HEK293 (cell line): ENCODE results near the gene AGT.

Experiments used
- CTCF ChIA-PET: fragments of 350-600 bp; formaldehyde crosslinking; extraction: SDS; loops from one replicate; lab custom pipeline; 2021; ENCODE audit warnings: antibody characterized with exemption; lab: Yijun Ruan, JAX
- POLR2A ChIA-PET: fragments of 300-600 bp; formaldehyde crosslinking; extraction: SDS; loops from one replicate; lab custom pipeline; 2020; ENCODE audit warnings: antibody characterized with exemption, inconsistent platforms; lab: Yijun Ruan, JAX
- H3K27ac ChIP-seq: fragments of 200-500 bp; sonication (Bioruptor generic); 2 replicates; pipeline ENCODE4 v1.5.1; 2014; ENCODE audit warnings: low read depth, low read length, control low read depth, inconsistent platforms; ENCODE audit errors: extremely low read depth
- H3K36me3 ChIP-seq, 2 experiments: fragments of 200-500 bp in 1 of 2; sonication (Bioruptor generic) in 1 of 2; 1 replicate in 1 of 2; 2 replicates in 1 of 2; pipeline ENCODE4 v1.5.1; 2014 to 2017; ENCODE audit warnings: inconsistent platforms in 2 of 2, low read length in 2 of 2; ENCODE audit not compliant: control insufficient read depth in 2 of 2, insufficient read depth in 1 of 2
- H3K4me1 ChIP-seq: fragments of 200-500 bp; sonication (Bioruptor generic); 2 replicates; pipeline ENCODE4 v1.5.1; 2014; ENCODE audit warnings: mild to moderate bottlenecking, low read length, inconsistent platforms; ENCODE audit not compliant: control insufficient read depth, insufficient read depth
- H3K4me3 ChIP-seq: 2 replicates; pipeline ENCODE4 v1.5.1; 2011; ENCODE audit warnings: low read depth, mild to moderate bottlenecking, control low read depth, low read length, moderate library complexity
- H3K9me3 ChIP-seq: fragments of 200-500 bp; sonication (Bioruptor generic); 2 replicates; pipeline ENCODE4 v1.5.1; 2014; ENCODE audit warnings: low read depth, low read length, inconsistent platforms; ENCODE audit not compliant: control insufficient read depth, insufficient read depth
- GLI2 ChIP-seq: fragments of 450-650 bp; formaldehyde crosslinking; IDR thresholded peaks from 2 replicates; pipeline ENCODE4; 2017; ENCODE audit warnings: missing biosample characterization, missing genetic modification characterization, low read depth, borderline replicate concordance
- MYNN ChIP-seq: fragments of 450-650 bp; formaldehyde crosslinking; IDR thresholded peaks from 2 replicates; pipeline ENCODE4 v1.5.1; 2016; ENCODE audit warnings: missing biosample characterization, missing genetic modification characterization, borderline replicate concordance
- SCRT2 ChIP-seq: fragments of 450-650 bp; formaldehyde crosslinking; IDR thresholded peaks from 2 replicates; pipeline ENCODE4 v1.5.1; 2016; ENCODE audit warnings: missing biosample characterization, missing genetic modification characterization
- ZBTB20 ChIP-seq: fragments of 450-650 bp; formaldehyde crosslinking; IDR thresholded peaks from 2 replicates; pipeline ENCODE4 v1.5.1; 2016; ENCODE audit warnings: missing biosample characterization, missing genetic modification characterization
- ZFHX2 ChIP-seq: fragments of 450-650 bp; formaldehyde crosslinking; conservative IDR thresholded peaks from 2 replicates; pipeline ENCODE4 v1.5.1; 2016; ENCODE audit warnings: missing biosample characterization, missing genetic modification characterization
- ZFP41 ChIP-seq: fragments of 450-650 bp; formaldehyde crosslinking; IDR thresholded peaks from 2 replicates; pipeline ENCODE4 v1.5.1; 2016; ENCODE audit warnings: missing biosample characterization, missing genetic modification characterization, borderline replicate concordance
- ZNF10 ChIP-seq: fragments of 450-650 bp; formaldehyde crosslinking; IDR thresholded peaks from 2 replicates; pipeline ENCODE4 v1.5.1; 2017; ENCODE audit warnings: missing biosample characterization, missing genetic modification characterization
- ZNF114 ChIP-seq: fragments of 450-650 bp; formaldehyde crosslinking; IDR thresholded peaks from 2 replicates; pipeline ENCODE4 v1.5.0; 2017; ENCODE audit warnings: missing biosample characterization, missing genetic modification characterization
- ZNF140 ChIP-seq: fragments of 450-650 bp; formaldehyde crosslinking; IDR thresholded peaks from 2 replicates; pipeline ENCODE4 v1.5.1; 2016; ENCODE audit warnings: missing biosample characterization, missing genetic modification characterization
- ZNF239 ChIP-seq: fragments of 450-650 bp; formaldehyde crosslinking; IDR thresholded peaks from 2 replicates; pipeline ENCODE4 v1.5.1; 2016; ENCODE audit warnings: missing biosample characterization, missing genetic modification characterization
- ZNF335 ChIP-seq: fragments of 450-650 bp; formaldehyde crosslinking; conservative IDR thresholded peaks from 2 replicates; pipeline ENCODE4 v1.5.1; 2016; ENCODE audit warnings: missing biosample characterization, missing genetic modification characterization
- ZNF354C ChIP-seq: fragments of 450-650 bp; formaldehyde crosslinking; IDR thresholded peaks from 2 replicates; pipeline ENCODE4 v1.5.1; 2016; ENCODE audit warnings: missing biosample characterization, missing genetic modification characterization, low read depth, borderline replicate concordance
- ZNF394 ChIP-seq: fragments of 450-650 bp; formaldehyde crosslinking; IDR thresholded peaks from 2 replicates; pipeline ENCODE4 v1.5.1; 2016; ENCODE audit warnings: missing biosample characterization, missing genetic modification characterization, mild to moderate bottlenecking, moderate library complexity, borderline replicate concordance
- ZNF585B ChIP-seq: fragments of 450-650 bp; formaldehyde crosslinking; IDR thresholded peaks from 2 replicates; pipeline ENCODE4 v1.5.1; 2016; ENCODE audit warnings: missing biosample characterization, missing genetic modification characterization
- TF ChIP-seq, protein P1 (sequence below): fragments of 450-650 bp; formaldehyde crosslinking; IDR thresholded peaks from 2 replicates; pipeline ENCODE4 v1.5.1; 2017; ENCODE audit warnings: missing biosample characterization, missing genetic modification characterization
- TF ChIP-seq, protein P2 (sequence below): fragments of 450-650 bp; IDR thresholded peaks from 2 replicates; pipeline ENCODE4 v1.5.1; 2018; ENCODE audit warnings: missing biosample characterization, missing genetic modification characterization
- TF ChIP-seq, protein P3 (sequence below): fragments of 450-650 bp; formaldehyde crosslinking; IDR thresholded peaks from 2 replicates; pipeline ENCODE4 v1.5.1; 2016; ENCODE audit warnings: missing biosample characterization, missing genetic modification characterization, borderline replicate concordance

The AGT gene

DNA sequence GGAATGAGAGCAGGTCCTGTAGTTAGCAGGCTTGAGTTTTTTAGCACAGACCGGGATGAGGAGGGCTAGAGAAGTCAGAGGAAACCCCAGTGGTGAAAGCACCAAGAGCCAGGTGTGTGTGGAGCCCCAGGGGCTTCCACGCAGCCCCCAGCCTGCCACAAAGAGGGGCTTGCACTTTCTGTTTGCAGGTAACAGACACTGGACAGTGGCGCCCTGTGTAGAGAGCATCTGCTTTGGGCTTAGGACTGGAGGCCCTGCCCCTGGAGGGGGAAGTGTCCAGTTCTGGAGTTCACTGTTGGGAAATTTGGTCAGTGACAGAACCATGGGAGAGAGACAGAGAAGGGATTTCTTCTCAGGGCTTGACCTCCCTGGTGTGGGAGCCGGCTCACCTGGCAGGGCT, 19.5 kb downstream of the AGT start:
- no peaks in the 10 kb centered on the region for H3K4me1 ChIP-seq
- no peaks in the 10 kb centered on the region for H3K9me3 ChIP-seq
- TF ChIP-seq ZNF140 (no peak), GLI2 (tag by site-specific recombination) (no peak)
- peaks cover 19 to 49% of the 10 kb centered on the region in 2 experiments for H3K36me3 ChIP-seq
- no peak overlapping the region for H3K27ac ChIP-seq
- ChIA-PET CTCF (no interaction called here), POLR2A (no interaction called here)
- no peak overlapping the region for H3K4me3 ChIP-seq

DNA sequence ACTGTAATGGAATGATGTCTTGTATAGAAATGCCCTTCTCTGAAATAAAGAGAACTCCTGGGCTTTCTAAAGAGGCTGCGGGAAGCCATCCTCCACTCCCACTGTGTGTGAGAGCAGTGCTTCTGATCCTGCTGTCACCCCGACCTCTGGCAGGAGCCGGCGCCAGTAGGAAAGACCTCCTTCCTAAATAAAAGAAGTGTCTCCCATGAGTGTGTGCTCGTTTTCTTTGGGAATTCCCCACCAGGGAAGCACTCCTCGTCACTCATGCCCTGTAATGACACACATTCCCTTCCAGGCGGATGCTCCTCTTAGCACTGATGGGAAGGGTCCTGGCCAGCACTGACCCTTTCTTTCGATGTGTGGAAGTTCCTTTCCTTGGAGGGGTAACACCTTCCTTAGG, 20.1 kb downstream of the AGT start:
- Histone ChIP-seq H3K4me1 (no peaks in the 10 kb centered on the region), H3K9me3 (no peaks in the 10 kb centered on the region), H3K27ac (no peak overlapping the region)
- TF ChIP-seq ZNF354C (tag by site-specific recombination) (no peak), ZFHX2 (tag by site-specific recombination) (no peak), ZNF114 (tag by site-specific recombination) (no peak), ZFP41 (tag by site-specific recombination) (no peak), ZNF10 (tag by site-specific recombination) (no peak), ZBTB20 (tag by site-specific recombination) (no peak), ZNF585B (tag by site-specific recombination) (no peak), ZNF394 (tag by site-specific recombination) (no peak), ZNF335 (tag by site-specific recombination) (no peak), ZNF239 (no peak), SCRT2 (tag by site-specific recombination) (no peak), MYNN (no peak)
- TF ChIP-seq, protein P1, sequence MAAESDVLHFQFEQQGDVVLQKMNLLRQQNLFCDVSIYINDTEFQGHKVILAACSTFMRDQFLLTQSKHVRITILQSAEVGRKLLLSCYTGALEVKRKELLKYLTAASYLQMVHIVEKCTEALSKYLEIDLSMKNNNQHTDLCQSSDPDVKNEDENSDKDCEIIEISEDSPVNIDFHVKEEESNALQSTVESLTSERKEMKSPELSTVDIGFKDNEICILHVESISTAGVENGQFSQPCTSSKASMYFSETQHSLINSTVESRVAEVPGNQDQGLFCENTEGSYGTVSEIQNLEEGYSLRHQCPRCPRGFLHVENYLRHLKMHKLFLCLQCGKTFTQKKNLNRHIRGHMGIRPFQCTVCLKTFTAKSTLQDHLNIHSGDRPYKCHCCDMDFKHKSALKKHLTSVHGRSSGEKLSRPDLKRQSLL (tag by site-specific recombination) = no peak
- TF ChIP-seq, protein P2, sequence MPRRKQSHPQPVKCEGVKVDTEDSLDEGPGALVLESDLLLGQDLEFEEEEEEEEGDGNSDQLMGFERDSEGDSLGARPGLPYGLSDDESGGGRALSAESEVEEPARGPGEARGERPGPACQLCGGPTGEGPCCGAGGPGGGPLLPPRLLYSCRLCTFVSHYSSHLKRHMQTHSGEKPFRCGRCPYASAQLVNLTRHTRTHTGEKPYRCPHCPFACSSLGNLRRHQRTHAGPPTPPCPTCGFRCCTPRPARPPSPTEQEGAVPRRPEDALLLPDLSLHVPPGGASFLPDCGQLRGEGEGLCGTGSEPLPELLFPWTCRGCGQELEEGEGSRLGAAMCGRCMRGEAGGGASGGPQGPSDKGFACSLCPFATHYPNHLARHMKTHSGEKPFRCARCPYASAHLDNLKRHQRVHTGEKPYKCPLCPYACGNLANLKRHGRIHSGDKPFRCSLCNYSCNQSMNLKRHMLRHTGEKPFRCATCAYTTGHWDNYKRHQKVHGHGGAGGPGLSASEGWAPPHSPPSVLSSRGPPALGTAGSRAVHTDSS = no peak
- TF ChIP-seq, protein P3, sequence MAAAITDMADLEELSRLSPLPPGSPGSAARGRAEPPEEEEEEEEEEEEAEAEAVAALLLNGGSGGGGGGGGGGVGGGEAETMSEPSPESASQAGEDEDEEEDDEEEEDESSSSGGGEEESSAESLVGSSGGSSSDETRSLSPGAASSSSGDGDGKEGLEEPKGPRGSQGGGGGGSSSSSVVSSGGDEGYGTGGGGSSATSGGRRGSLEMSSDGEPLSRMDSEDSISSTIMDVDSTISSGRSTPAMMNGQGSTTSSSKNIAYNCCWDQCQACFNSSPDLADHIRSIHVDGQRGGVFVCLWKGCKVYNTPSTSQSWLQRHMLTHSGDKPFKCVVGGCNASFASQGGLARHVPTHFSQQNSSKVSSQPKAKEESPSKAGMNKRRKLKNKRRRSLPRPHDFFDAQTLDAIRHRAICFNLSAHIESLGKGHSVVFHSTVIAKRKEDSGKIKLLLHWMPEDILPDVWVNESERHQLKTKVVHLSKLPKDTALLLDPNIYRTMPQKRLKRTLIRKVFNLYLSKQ (tag by site-specific recombination) = no peak
- TF ChIP-seq, all 188 proteins: peak for 0
- H3K4me3 ChIP-seq = no peak overlapping the region
- POLR2A ChIA-PET = no interaction called here
- CTCF ChIA-PET = no interaction called here
- H3K36me3 ChIP-seq = peaks cover 23 to 54% of the 10 kb centered on the region in 2 experiments

DNA sequence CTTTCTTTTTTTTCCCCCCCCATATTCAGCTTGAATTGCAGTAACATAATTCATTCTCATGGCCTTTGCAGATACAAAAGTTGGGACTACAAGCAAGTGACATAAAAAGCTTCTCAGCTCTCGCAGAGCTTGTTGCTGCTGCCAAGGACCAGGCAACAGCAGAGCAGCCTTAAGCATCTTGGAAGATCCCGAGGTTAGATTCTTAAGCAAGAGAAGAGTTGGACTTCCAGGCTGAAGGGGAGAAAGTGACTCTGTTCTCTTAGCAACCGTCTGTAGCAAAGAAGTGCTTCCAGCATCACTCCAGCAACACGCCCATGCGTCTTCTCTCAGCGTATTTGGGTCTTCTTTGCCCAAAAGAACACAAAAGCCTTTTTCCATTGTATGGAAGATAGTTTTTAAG, 20.7 kb downstream of the AGT start:
- peaks cover 29 to 59% of the 10 kb centered on the region in 2 experiments for H3K36me3 ChIP-seq
- no peaks in the 10 kb centered on the region for H3K9me3 ChIP-seq
- ChIA-PET CTCF (no interaction called here), POLR2A (no interaction called here)
- no peak overlapping the region for H3K27ac ChIP-seq
- H3K4me3 ChIP-seq = no peak overlapping the region
- H3K4me1 ChIP-seq = no peaks in the 10 kb centered on the region
- TF ChIP-seq ZFP41 (tag by site-specific recombination) (no peak), ZNF394 (tag by site-specific recombination) (no peak)
- TF ChIP-seq, all 188 proteins: peak for 0
